Right ventricle myocardium superior (tissue), 1 donor: Measurements from ENCODE around the gene ANP32A. TPM values are rescaled to one million over a fixed set of nuclear protein-coding genes. Genes with fewer than 3 reads are reported as not detected.

ENCODE experiments used
- ATAC-seq: fragments of 200-7000 bp; cut with Tn5 transposase; one replicate; pipeline ENCODE4 v1.9.1; 2020; ENCODE audit warnings: mild to moderate bottlenecking; ENCODE audit not compliant: poor library complexity
- DNase-seq: peaks from one replicate; pipeline ENCODE4 v3.0.0-alpha.2; 2020
- intact Hi-C: fragments of 100-400 bp; cut with DNase I; formaldehyde crosslinking; loops from one replicate; pipeline ENCODE4 v1.11.2; 2022
- total RNA-seq: library from RNA; stranded (reverse); fragmentation: NEBNext Ultra II Directional; extraction: Animal tissue kit (Norgen Biotek cat#: 25700); gene quantifications from one replicate; pipeline ENCODE4 v1.2.1, GENCODE V29; 2021
- donor health status: DM: no; HTN: yes; CAD: no; lungs with severe emphysema.

The ANP32A gene
- total RNA-seq, 1 donor from 2014 or later = 118 TPM

DNA sequence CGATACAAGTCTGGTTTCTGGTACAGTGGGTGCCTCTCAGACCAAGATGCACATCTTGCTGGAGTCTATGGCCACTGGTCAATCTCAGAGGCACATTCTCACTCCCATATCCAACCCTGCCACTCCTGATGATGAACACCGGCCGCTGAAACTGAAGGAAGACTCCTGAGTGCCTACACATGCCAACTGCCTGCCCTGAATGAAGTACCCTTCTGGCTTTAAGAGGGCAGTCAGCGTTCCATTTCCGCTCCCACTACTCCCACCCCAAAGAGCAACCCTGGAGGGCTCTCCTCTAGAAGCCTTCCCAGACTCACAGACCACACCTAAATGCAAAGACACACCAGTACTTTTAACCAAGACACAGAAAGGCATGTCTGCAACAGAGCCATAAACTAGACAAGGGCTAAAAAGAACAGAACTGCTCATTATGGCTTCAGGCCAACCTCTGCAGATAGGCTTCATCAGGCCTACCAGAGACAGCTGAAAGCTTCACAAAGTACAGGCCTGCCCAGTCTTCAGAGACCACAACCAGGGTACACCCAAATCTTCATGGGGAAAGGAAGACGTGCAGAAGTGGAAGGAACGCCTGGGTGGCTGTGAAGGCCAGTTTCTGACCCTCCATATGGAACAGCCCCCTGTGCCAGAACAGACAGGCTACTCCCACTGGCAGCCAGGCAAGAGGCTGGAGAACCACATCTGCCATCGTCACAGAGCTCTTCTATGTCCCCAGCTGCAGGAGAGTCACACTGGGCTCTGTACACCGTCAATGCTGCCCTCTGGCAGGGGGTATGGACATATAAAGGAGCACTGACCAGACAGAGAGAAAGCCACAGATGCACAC, 14.3 kb downstream of the ANP32A start:
- ATAC-seq = peak; percentile 68
- intact Hi-C loops = no loop called here

DNA sequence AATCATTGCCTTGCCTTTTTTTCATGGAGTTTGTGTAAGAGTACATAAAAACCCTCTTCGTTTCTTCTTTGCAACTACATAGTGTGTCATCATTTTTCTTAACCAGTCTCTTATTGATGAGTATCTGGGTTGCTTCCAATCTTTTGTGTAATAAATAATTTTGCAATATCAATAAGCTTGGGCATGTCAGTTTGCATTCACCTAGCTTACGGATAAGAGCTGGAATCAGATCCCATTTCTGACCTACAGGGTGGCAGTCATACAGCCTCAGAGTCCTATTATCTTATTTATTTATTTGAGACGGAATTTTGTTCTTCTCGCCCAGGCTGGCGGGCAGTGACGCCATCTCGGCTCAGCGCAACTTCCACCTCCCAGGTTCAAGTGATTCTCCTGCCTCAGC, 18.3 kb downstream of the ANP32A start:
- DNase-seq (no peak), ATAC-seq (no peak)
- intact Hi-C loops = no loop called here

More for the DNA sequence above, 14.3 kb downstream of the ANP32A start:
- DNase-seq = no peak

DNA sequence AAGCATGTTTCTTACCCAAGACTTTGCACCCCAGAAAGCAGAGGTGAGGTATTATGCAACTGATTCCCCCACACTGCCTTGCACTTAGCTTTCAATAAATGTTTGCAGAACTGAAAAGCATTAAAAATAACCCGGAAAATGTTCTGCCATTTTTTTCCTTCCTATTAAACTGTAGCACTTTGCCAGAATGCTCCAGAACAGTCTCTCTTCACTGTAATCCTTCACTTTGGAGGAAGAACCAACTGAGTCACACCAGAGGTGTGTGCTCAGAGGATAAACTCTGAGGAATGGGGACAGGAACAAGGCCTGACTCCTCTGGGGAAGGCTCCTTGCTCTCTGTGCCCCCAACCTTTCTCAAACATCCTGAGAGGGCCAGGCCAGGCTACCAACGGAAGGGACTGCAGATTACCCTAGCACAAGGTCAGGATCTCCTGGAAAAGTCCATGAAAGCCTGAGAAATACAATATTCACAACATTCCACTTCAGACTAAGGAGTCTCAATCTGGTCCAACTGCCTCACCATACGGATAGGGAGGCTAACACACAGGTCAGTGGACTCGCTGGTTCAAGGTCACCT, 19.0 kb downstream of the ANP32A start:
- intact Hi-C loops = no loop called here
- ATAC-seq (no peak), DNase-seq (no peak)

DNA sequence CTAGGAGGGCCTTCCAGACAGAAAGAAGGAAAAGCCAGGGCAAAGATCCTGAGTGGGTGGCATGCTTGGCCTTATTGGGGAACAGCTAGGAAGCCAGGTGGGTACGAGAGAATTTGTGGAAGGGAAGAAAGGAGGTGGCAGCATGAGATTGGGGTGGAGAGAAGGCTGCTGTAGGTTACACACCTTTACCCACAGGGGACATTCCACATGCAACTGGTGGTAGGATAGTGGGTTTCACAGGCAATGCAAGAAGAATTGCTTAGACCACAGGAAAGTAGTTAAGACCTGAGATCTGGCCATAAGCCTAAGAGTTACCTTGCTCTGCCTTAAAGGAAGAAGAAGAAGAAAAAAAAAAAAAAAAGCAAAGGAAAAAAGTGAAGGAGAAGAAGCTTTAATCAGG, 19.8 kb downstream of the ANP32A start:
- intact Hi-C loops = no loop called here
- DNase-seq = no peak
- ATAC-seq = no peak

DNA sequence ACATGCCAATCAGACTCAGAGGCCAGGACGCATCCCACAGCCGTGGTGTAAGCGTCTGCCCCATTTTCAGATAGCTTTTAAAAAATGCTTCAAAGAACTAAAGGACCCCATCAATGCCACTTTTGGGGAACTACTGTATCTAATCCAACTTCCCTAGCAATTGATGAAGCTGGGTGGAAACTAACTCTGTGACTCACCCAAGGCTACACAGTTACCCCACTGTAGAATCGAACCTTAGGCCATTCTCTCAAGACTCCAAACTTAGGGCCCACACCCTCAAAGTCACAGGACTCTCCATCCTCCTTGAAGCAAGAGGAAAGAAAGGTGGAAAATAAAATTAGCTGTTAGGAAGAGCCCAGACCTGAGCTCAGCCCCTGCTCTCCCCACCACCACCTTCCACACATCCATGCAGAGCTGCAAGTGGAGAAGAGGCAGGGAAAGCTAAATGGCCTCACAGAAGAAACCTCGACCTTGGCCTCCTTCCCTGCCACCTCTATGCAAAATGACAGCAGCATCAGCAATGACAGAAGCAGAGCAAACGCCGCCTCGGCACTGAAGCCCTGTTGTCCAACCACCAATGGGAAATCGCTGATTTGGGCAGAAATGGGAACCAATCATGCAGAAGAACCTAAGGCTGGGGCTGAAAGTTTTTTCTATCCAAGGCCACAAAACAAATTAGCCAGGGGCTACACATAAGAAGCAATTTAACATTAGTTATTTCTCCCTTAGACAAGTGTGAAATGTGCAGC, 22.2 kb downstream of the ANP32A start:
- ATAC-seq (no peak), DNase-seq (no peak)
- intact Hi-C loops = no loop called here

DNA sequence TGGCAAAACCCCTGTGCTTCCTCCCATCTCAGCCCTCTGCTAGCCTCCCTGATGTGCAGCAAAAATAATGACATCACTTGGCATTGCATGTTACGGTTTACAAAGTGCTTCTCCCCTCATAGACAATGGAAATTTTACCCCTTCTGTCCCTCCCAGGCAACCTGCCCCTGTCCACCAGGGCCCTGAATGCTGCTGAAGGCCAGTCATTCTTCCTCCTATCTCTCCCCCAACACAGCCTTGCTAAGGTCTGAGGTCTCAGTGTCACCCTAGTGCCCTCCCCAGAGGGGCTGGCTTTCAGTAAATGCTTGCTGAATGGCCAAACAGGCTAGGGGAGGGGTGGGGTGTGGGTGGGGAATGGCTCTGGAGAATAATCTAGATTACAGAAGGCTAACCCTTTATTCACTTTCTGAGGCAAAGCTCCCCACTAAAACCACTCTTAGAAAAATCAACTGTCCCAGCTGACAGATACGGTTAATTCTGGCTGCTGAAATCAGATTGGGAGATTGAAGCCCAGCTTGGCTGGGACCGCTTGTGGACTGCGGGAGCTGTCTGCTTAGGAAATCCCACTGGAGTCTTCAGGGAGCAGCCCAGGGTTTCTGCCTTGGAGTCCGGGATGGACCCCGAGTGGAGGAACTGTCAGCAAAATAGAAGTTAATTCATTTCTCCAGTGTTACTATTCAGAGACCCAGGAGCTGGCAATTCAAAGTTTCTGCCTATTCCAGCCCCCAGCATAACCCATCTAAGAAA, 22.9 kb downstream of the ANP32A start:
- DNase-seq = no peak
- peak; percentile 8 for ATAC-seq
- intact Hi-C loops = no loop called here

DNA sequence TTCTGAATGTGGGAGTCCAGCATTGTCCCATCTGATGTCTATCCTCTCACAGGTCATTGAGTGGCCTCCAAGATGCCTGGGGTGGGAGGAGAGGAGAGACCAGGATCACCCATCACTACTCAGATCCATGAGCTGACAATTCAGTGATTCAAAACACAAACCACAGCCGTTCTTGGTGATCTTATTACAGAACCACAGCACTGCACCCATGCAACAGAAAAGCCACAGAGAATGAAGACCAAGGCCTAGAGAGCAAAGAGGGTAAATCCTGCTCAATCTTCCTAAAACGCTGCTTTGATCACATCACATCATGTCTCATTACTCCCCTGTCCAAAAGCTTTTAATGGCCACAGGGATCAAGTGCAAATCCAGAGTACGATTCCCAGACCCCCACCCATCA, 23.5 kb downstream of the ANP32A start:
- intact Hi-C loops = no loop called here

DNA sequence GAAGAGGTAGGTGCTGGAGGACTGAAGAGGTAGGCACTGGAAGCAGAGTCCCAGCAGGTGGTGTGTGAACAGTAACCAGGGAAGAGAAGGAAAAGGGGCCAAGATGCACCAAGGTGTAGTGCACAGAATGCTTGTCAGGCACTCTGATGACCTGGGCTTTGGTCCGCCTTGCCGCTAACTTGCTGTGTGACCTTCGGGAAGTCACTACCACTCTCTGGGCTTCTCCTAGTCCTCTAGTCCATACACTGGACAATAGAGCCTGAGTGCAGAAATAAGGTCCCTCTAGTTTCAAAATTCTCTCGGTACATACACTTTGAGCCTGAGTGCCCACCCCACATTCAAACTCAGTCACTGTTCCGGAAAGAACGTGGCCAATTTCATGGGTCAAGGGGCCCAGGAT, 24.1 kb downstream of the ANP32A start:
- DNase-seq (no peak), ATAC-seq (no peak)
- intact Hi-C loops = no loop called here

More for the DNA sequence above, 23.5 kb downstream of the ANP32A start:
- no peak for DNase-seq
- no peak for ATAC-seq

DNA sequence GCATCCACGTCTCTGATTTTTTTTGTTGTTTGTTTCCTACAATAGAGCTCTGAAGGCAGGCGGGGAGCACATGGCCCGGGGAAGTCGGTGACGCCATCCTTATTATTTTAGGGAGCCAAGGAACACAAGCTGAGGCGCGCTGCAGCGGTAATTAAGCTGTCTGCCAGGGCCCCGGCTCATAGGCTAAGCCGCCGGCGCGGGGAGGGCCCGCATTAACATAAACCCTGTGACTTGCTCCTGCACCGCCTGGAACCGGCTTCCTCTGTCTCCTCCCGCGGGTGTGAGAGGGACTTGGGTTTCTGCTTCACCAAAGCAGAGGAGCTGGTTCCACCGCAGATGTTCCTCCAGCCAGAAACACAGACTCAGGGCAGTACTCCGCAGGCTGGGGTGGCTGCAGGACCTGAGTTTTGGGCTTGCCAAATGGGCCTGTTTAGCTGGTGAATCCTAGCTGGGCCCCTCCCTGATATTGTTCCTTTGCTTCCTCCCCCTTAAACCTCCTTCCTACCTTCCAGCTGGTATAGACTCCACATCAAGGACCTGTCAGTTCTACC, 25.3 kb downstream of the ANP32A start:
- intact Hi-C loops = no loop called here
- peak; percentile 95 for DNase-seq
- peak; percentile 92 for ATAC-seq

DNA sequence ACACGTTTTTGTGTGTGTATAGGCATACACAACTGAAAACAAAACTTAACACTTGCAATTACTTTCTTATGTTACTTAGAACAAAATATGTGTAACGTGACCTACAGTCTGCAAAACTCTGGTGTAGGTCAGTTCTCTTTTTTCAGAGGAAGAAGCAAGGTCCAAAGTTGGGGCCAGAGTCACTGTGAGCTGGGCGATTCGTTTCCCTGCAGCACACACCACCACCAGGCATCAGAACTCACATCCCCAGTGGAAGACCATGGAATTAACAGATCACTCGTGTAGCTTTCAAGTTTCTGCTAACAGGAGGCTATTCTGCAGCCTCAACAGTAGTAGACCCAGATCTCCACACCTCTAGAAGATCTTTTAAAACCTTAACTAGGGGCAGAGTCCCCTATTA, 25.8 kb downstream of the ANP32A start:
- DNase-seq (no peak), ATAC-seq (peak; percentile 21)
- intact Hi-C loops = no loop called here

DNA sequence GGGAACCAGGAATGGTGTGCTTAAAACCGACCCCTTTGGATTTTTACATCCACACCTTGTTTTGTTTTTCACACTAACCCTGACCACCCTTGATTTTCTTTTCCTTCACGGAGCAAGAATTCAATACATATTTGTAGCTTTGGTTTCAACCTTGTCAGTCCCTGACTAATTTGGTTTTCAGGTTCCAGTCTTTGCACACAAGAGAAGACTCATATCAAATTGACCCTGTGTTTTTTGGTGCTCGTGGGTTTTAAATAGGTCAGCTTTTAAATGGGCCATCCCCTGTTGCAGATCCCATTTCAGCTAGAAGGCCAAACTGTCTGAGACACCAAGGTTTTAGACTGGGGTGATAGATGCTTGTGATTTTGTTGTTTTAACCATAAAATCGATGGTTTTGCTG, 26.4 kb downstream of the ANP32A start:
- no peak for DNase-seq
- intact Hi-C loops = no loop called here
- ATAC-seq = no peak

DNA sequence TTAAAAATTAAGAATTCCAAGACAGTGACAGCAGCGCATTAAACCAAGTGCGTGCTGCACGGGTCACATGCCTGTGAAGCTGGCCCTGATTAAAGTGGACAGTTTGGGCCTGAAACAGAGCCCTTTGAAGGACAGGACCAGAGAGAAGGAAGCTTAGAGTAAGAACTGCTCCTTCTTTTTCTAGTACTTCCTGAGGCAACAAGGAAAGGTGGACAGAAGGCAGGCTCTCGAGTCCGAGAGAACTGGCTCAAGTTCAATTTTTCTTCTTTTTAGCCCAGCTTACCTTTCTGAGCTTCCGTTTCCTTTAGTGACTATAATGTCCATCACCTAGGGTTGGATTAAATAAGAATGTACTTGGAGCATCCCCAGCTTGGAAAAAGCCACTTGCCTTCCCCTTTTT, 26.9 kb downstream of the ANP32A start:
- DNase-seq (no peak), ATAC-seq (no peak)
- intact Hi-C loops = no loop called here

DNA sequence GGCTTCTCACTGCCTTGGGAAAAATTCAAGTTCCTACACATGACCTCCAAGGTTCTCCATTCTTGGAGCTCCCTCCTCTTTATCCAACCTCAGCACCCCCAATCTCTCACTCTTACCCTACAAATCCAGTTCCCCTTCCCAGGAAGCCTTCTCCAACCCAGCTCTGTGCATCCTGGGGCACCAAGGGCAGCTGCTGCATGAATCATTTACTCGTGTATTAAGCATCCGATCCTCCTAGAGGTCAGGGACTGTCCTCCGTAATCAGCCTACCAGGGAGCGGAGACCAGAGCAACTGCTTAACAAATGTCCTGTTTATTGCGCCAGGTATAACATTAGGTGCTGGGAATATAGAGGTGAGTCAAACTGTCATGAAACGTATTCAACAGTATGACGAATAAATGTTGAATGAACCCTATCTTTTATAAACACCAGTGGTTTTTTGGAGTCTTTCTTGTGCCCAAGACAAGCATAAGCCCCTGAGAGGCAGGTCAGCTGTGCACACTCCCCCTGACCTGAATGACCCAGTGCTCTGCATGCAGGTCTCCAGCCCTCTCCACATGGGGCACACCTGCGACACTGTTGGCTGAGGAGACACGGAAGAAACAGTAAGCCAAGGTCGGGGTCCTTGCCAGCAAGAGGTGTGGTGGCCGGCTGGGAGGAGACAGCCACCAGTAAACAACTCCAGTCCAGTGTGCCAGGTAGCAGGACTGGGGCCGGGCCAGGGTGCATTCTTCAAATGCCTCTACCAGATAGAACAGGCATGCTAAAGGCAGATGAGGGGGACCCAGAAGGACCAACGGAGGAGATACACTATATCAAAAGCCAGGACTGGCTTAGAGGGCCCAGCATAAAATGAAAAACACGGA, 27.6 kb downstream of the ANP32A start:
- DNase-seq (peak; percentile 69), ATAC-seq (peak; percentile 28)

DNA sequence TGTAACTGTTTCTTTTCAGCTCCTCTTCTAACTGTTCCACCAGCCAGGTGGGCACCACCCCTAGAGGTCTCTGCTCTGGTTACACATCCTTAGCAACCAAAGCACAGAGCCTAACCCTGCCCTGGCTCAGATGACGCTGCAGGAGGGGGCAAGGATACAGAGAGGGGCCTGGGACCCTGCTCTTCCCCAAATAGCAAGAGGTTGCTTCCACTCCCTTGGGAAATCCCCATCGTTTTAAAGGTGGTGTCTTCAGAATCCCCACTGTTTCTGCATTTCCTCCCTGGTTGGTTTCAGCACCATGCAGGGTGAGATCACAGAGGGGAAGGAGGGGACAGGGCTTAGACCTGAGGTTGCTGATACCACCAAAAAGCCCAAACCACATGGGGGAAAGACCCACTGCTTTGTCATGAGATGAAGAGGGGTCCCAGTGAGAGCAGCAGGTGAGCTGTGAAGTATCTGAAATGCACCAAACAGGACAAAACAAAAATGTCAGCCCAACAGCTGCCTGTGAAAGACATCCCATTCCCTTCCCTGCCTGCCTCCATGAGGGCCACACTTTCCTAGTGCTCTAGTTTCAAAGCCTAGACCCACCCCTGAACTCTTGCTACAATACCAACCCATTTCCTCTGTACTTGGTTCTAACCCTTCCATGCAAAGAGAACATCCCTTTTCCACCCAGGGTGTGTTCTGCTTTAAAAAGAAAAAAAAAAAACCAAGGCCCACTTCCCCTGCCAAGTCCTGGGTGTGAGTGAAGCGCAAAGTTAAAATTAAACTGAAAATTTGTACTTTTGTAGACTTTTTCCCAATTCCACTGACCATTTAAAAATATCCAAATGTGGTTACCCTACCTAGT, 29.0 kb downstream of the ANP32A start:
- ATAC-seq (no peak), DNase-seq (no peak)
- intact Hi-C loops = no loop called here

More for the DNA sequence above, 27.6 kb downstream of the ANP32A start:
- intact Hi-C loops = no loop called here

DNA sequence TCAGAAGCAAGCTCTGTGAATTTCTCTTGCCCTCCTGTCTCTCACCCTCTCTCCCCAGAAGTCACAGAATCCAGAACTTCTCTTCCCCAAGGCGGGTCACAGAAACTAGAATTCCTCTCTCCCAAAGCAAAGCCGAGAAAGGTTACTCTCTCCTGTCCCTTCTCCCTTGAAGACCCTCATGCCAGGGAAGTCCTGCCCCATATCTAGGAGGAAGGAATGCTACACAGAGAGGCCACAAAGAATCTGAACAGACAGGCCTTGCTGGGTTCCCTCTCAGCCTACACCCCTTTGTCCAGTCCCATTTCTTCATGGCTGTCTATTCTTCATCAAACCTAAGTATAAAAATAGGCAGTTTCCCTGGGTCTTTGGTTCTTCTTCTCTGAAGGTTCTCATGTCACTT, 29.8 kb downstream of the ANP32A start:
- intact Hi-C loops = no loop called here
- no peak for ATAC-seq
- no peak for DNase-seq

DNA sequence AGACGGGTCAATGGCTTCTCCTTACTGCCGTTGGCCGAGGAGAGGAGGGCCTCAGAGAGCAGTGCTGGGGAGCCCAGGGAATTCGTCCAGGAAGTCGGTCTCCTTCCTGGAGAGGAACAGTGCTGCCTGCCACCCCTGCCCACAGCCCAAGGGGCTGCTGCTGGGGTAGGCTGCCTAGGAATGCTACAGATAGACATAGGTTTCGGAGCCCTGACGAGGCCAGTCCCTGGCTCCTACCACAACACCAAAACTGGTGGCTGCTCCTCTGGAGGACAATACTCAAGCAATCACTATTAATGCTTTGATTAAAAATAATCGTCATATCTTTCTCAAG, 30.5 kb downstream of the ANP32A start:
- DNase-seq = no peak
- no peak for ATAC-seq
- intact Hi-C loops = no loop called here
